Mucosa of descending colon (tissue), 3 donors: Measurements from ENCODE around the gene DLGAP1. TPM values are rescaled to one million over a fixed set of nuclear protein-coding genes. Genes with fewer than 3 reads are reported as not detected.

ENCODE experiments used
- ATAC-seq: fragments of 200-7000 bp; cut with Tn5 transposase; one replicate; pipeline ENCODE4 v1.9.1; 2020; ENCODE audit warnings: mild to moderate bottlenecking, moderate library complexity
- DNase-seq, 3 donors: peaks; one replicate each; pipeline ENCODE4 v3.0.0-alpha.2; 2020
- H3K36me3 ChIP-seq: fragments of 200-600 bp; one replicate; pipeline ENCODE4 v1.8.0; 2021; ENCODE audit warnings: low read depth, mild to moderate bottlenecking
- H3K4me1 ChIP-seq: fragments of 200-600 bp; one replicate; pipeline ENCODE4 v1.8.0; 2021; ENCODE audit warnings: low read depth, mild to moderate bottlenecking
- H3K4me3 ChIP-seq: fragments of 200-600 bp; one replicate; pipeline ENCODE4 v1.8.0; 2021; ENCODE audit warnings: mild to moderate bottlenecking
- H3K9me3 ChIP-seq: fragments of 200-600 bp; one replicate; pipeline ENCODE4 v1.8.0; 2021; ENCODE audit warnings: mild to moderate bottlenecking
- intact Hi-C, 2 donors: fragments of 100-400 bp; cut with DNase I in 1 of 2; cut with micrococcal nuclease in 1 of 2; formaldehyde crosslinking; loops; one replicate each; pipeline versions ENCODE4 v1.11.0 to v1.11.1; 2022; cut with DNase I, micrococcal nuclease
- total RNA-seq, 3 donors: library from RNA; stranded (reverse); fragmentation: NEBNext Ultra II Directional in 2 of 3; extraction: Animal tissue kit (Norgen Biotek cat#: 25700) in 2 of 3; gene quantifications; one replicate each; pipeline versions ENCODE4 v1.2.1 to v1.2.4, GENCODE V29; 2021 to 2023
- TF ChIP-seq, protein P1 (sequence below): fragments of 200-600 bp; IDR thresholded peaks from one replicate; pipeline ENCODE4 v1.8.0; 2022; ENCODE audit warnings: antibody characterized with exemption, mild to moderate bottlenecking
- donor health status: DM: no; HTN: no; CAD: no; lungs with moderate emphysema.
- donor health status: DM: no; HTN: no; CAD: no.
- donor health status: DM: no; HTN: yes; CAD: no.

The DLGAP1 gene
- total RNA-seq, 3 donors from 2014 or later: 0.46 to 6.8 (median 4.1) TPM

DNA sequence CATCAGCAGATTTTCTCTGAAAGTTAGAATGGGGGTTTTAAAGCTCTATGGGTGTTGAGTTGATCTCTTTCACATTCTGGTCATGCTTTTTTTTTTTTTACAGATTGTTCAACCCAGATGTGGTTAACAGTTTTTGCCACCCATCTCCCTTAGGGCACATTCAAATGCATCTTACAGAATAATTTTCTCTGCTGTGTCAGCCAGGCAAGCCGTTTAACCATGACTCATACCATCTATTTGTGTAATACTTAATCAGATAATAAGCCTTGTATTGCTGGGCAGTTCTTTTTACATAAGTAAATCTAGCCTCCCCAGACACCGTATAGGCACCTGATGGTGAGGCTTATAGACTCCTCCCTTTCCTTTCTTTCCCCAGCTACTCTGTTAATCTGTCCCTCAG is 943.1 kb downstream of the DLGAP1 start:
- Histone ChIP-seq H3K36me3 (no peaks in the 10 kb centered on the region), H3K4me3 (no peak overlapping the region), H3K9me3 (no peaks in the 10 kb centered on the region), H3K4me1 (no peaks in the 10 kb centered on the region)
- intact Hi-C loops: no loop called here
- DNase-seq (no peak), ATAC-seq (no peak)
- TF ChIP-seq, protein P1, sequence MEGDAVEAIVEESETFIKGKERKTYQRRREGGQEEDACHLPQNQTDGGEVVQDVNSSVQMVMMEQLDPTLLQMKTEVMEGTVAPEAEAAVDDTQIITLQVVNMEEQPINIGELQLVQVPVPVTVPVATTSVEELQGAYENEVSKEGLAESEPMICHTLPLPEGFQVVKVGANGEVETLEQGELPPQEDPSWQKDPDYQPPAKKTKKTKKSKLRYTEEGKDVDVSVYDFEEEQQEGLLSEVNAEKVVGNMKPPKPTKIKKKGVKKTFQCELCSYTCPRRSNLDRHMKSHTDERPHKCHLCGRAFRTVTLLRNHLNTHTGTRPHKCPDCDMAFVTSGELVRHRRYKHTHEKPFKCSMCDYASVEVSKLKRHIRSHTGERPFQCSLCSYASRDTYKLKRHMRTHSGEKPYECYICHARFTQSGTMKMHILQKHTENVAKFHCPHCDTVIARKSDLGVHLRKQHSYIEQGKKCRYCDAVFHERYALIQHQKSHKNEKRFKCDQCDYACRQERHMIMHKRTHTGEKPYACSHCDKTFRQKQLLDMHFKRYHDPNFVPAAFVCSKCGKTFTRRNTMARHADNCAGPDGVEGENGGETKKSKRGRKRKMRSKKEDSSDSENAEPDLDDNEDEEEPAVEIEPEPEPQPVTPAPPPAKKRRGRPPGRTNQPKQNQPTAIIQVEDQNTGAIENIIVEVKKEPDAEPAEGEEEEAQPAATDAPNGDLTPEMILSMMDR: no peak

DNA sequence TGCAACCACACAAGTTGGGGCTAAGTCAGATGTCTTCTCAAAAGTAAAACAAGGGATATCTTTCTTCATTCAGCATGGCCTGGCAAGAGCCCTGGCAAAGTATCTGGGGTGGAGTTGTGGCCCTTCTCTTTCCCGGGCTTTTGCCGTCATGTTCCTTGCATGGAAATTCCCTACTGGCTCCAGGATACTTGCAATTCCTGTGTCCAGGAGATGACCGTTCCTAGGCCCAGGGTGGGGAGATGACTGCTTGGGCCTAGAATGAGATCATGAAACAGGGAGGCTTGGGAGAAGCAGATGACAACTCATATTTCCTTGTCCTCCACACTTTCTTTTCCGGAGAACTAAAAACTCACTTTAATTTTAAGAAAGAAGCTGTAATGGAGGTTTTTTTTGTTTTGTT is 944.2 kb downstream of the DLGAP1 start:
- Histone ChIP-seq H3K9me3 (no peaks in the 10 kb centered on the region), H3K4me3 (no peak overlapping the region), H3K4me1 (no peaks in the 10 kb centered on the region), H3K36me3 (no peaks in the 10 kb centered on the region)
- intact Hi-C loops: no loop called here
- TF ChIP-seq, protein P1: no peak
- no peak for DNase-seq
- no peak for ATAC-seq

DNA sequence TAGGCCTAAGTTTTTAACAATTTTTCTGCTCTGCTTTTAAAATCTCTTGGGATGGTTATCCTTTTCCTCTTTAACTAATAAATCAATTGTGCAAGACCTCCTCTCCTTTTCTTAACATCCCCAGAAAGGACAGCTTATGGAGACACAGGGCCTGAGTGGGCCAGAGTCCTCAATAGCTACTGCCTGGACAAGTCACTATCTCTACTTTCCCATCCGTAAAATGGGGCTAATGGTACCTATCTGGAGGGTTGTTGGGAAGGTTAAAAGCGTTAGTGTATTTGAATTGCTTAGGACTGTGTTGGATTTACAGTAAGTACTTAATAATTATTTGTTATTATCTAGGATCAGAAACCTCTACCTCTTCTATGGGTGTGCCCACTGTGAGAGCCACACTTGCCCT is 945.1 kb downstream of the DLGAP1 start:
- TF ChIP-seq, protein P1: no peak
- H3K4me1 ChIP-seq: no peaks in the 10 kb centered on the region
- intact Hi-C loops: no loop called here
- DNase-seq (no peak), ATAC-seq (no peak)
- H3K36me3 ChIP-seq: no peaks in the 10 kb centered on the region
- no peak overlapping the region for H3K4me3 ChIP-seq
- no peaks in the 10 kb centered on the region for H3K9me3 ChIP-seq

DNA sequence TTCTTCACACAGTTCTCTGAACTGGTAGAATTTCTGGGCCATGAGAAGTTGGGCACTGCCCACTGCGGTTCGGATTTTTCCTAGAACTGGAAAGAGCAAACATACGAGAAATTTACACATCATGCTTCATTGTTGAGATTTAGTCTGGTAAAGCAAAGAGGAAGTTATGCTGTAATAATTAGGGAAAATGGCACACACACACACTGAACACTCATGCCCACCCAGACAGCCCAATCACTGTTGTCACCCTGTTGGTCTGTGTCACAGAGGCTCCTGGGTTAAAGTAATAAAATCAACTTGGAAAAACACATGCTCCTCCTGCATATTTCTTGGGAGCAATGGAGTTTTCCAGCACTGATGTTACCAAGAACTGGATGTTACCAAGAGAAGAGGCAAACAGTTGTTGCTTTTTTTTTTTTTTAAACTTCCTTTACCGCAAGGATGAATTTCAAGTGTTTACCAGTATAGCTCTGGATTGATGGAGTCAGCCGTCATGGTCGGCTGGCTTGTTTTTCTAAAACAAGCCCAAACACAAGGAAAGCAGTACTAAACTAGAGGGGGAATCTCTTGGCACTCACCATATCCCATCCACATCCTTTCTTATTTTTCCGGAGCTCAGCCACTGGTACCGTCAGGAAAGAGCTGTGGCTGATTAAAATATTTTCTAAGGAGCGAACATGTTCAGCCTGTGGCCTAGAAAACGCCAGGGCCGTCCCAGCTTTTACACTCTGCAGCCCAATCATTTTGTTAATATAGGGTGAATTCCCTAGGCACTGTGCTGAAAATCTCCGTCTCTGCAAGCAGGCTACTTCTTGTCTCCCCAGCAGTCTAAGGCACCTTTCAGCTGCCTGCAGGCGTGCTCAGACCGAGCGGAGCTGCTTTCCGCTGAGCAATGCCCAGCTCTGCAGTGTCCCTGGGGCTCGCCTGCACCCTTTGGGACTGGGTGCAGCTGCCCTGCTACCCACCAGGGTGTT is 946.2 kb downstream of the DLGAP1 start:
- intact Hi-C loops: no loop called here
- Histone ChIP-seq H3K4me3 (no peak overlapping the region), H3K36me3 (no peaks in the 10 kb centered on the region), H3K9me3 (no peaks in the 10 kb centered on the region), H3K4me1 (no peaks in the 10 kb centered on the region)
- DNase-seq (no peak), ATAC-seq (no peak)
- TF ChIP-seq, protein P1: no peak

DNA sequence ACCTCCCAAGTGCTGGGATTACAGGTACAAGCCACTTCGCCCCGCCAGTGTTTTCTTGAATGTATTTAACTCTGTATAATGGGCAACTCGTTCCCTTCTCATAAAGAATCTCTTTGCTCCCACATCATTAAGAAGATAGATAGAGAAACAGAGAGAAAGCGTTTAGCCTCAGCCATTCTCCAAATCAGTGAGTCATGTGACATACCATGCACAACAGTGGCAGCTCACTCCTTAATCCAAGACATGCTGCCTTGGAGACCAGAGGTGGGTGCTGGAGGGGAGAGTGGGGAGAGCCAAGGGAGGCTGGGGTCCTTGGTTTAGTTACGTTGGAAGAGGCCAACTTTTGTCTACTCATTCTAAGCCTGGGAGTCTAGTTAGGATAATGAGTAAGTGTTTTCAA is 950.5 kb downstream of the DLGAP1 start:
- TF ChIP-seq, protein P1: no peak
- no peak for DNase-seq

More for the DNA sequence above, 950.5 kb downstream of the DLGAP1 start:
- no peak for ATAC-seq
- Histone ChIP-seq H3K4me1 (no peaks in the 10 kb centered on the region), H3K4me3 (no peak overlapping the region), H3K9me3 (no peaks in the 10 kb centered on the region), H3K36me3 (no peaks in the 10 kb centered on the region)
- intact Hi-C loops: no loop called here
